Mammary epithelial cell (primary cell): ENCODE results near the gene RAB8A.

ENCODE experiments used
- EZH2 ChIP-seq: IDR thresholded peaks from 2 replicates; pipeline ENCODE4 v1.6.1; 2012; ENCODE audit warnings: low read length, inconsistent platforms, borderline replicate concordance
- TF ChIP-seq, protein P1 (sequence below), 2 donors: IDR thresholded peaks in 1 of 2; conservative IDR thresholded peaks in 1 of 2; 2 replicates each; pipeline ENCODE4 v1.5.1; 2011 to 2012; ENCODE audit warnings: inconsistent platforms in 2 of 2, low read length in 2 of 2, mild to moderate bottlenecking in 2 of 2, control low read depth in 1 of 2, low read depth in 1 of 2; ENCODE audit not compliant: insufficient read depth in 1 of 2; ENCODE audit errors: extremely low read depth in 1 of 2

DNA sequence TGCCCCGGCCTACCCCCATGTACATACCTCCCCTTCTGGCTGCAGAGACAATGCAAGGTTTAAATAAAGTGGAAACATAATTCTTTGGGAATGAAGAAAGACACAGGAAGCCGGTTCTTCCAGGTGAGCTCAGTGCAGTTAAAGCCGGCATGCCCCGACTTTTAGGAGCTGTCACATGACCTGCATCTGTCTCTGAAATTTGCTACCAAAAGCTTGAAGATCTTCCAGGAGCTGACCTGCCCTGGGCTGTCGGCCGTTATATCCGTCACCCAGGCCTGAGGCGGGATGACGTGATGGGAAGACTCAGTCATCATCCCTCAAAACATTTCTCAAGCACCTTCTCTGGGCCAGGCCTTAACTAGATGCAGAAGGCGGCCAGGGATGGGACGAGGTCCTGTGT, 10.3 kb downstream of the RAB8A start:
- TF ChIP-seq, protein P1, sequence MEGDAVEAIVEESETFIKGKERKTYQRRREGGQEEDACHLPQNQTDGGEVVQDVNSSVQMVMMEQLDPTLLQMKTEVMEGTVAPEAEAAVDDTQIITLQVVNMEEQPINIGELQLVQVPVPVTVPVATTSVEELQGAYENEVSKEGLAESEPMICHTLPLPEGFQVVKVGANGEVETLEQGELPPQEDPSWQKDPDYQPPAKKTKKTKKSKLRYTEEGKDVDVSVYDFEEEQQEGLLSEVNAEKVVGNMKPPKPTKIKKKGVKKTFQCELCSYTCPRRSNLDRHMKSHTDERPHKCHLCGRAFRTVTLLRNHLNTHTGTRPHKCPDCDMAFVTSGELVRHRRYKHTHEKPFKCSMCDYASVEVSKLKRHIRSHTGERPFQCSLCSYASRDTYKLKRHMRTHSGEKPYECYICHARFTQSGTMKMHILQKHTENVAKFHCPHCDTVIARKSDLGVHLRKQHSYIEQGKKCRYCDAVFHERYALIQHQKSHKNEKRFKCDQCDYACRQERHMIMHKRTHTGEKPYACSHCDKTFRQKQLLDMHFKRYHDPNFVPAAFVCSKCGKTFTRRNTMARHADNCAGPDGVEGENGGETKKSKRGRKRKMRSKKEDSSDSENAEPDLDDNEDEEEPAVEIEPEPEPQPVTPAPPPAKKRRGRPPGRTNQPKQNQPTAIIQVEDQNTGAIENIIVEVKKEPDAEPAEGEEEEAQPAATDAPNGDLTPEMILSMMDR (conservative IDR thresholded peaks at IDR 0.05 in 1 of 2, IDR thresholded peaks at IDR 0.05 in 1 of 2; ENCODE audit: extremely low read depth in 1 of 2, insufficient read depth in 1 of 2, low read depth in 1 of 2, low read length in 2 of 2): no peak
- TF ChIP-seq EZH2: no peak
